H1 (cell line): ENCODE results near the gene MS4A15. TPM values are rescaled to one million over a fixed set of nuclear protein-coding genes. Genes with fewer than 3 reads are reported as not detected.

Experiments used
- CTCF ChIA-PET: fragments of 300-600 bp; sonication (Branson Sonifier 250); formaldehyde crosslinking; loops from one replicate; lab custom pipeline; 2021; ENCODE audit not compliant: partially characterized antibody; lab: Charles Lee
- POLR2A ChIA-PET: fragments of 300-600 bp; sonication (Branson Sonifier 250); formaldehyde crosslinking; loops from one replicate; lab custom pipeline; 2021; ENCODE audit warnings: inconsistent platforms; ENCODE audit not compliant: partially characterized antibody; lab: Charles Lee
- DNase-seq, 2 experiments: peaks; one replicate each; pipeline versions ENCODE4 v3.0.0 to v3.0.0-alpha.2; 2010 to 2022; ENCODE audit warnings: low spot score in 2 of 2, low read depth in 1 of 2, mixed read lengths in 1 of 2
- FAIRE-seq: peaks from 2 replicates; lab custom pipeline; 2011; peaks lifted over from hg19 to GRCh38; lab: Jason Lieb, UNC
- H2AFZ ChIP-seq: 2 replicates; pipeline ENCODE4 v1.8.1; 2012; ENCODE audit warnings: low read length, inconsistent platforms
- H2AK5ac ChIP-seq: 2 replicates; pipeline ENCODE4 v1.6.1; 2013; ENCODE audit warnings: low read depth, low read length
- H2BK120ac ChIP-seq: replicated peaks from 2 replicates; pipeline ENCODE3; 2013; ENCODE audit warnings: low read depth, low read length, inconsistent platforms
- H2BK12ac ChIP-seq: 2 replicates; pipeline ENCODE4 v1.6.1; 2013; ENCODE audit warnings: low read depth, low read length
- H2BK15ac ChIP-seq: 2 replicates; pipeline ENCODE4 v1.6.1; 2013; ENCODE audit warnings: low read length
- H2BK20ac ChIP-seq: 2 replicates; pipeline ENCODE4 v1.6.1; 2013; ENCODE audit warnings: low read length
- H2BK5ac ChIP-seq: 2 replicates; pipeline ENCODE4 v1.6.1; 2013; ENCODE audit warnings: low read depth, low read length
- H3K14ac ChIP-seq: 2 replicates; pipeline ENCODE4 v1.6.1; 2013; ENCODE audit warnings: inconsistent platforms; ENCODE audit not compliant: insufficient read length
- H3K18ac ChIP-seq: 2 replicates; pipeline ENCODE4 v1.6.1; 2013; ENCODE audit warnings: low read length; ENCODE audit errors: extremely low read depth
- H3K23ac ChIP-seq: 2 replicates; pipeline ENCODE4 v1.6.1; 2013; ENCODE audit warnings: inconsistent platforms; ENCODE audit not compliant: insufficient read length
- H3K23me2 ChIP-seq: 2 replicates; pipeline ENCODE4 v1.6.1; 2013; ENCODE audit warnings: low read depth, low read length
- H3K27ac ChIP-seq: 2 replicates; pipeline ENCODE4 v1.6.1; 2011; ENCODE audit warnings: low read depth, low read length, inconsistent platforms
- H3K27me3 ChIP-seq, 4 experiments: replicated peaks in 1 of 4; 1 replicate in 1 of 4; 2 replicates in 3 of 4; pipeline versions ENCODE4 v1.6.1 to v1.8.1; 2011 to 2013; ENCODE audit warnings: low read length in 3 of 4, mild to moderate bottlenecking in 3 of 4, inconsistent platforms in 2 of 4, mixed read lengths in 2 of 4, moderate library complexity in 1 of 4; ENCODE audit not compliant: control insufficient read depth in 3 of 4, insufficient read depth in 3 of 4; ENCODE audit errors: extremely low read depth in 1 of 4
- H3K36me3 ChIP-seq, 4 experiments: 2 replicates each; pipeline versions ENCODE4 v1.6.1 to v1.8.1; 2011 to 2013; ENCODE audit warnings: mild to moderate bottlenecking in 4 of 4, low read length in 3 of 4, moderate library complexity in 2 of 4, control low read depth in 1 of 4, inconsistent platforms in 1 of 4; ENCODE audit not compliant: insufficient read depth in 4 of 4, control insufficient read depth in 2 of 4
- H3K4ac ChIP-seq: replicated peaks from 2 replicates; pipeline ENCODE3; 2013; ENCODE audit warnings: low read length, low read depth, mixed read lengths, inconsistent platforms; ENCODE audit not compliant: insufficient read length
- H3K4me1 ChIP-seq, 4 experiments: replicated peaks in 1 of 4; 1 replicate in 1 of 4; 2 replicates in 3 of 4; pipeline versions ENCODE4 v1.6.1 to v1.8.1; 2011 to 2013; ENCODE audit warnings: low read length in 3 of 4, inconsistent platforms in 2 of 4, mixed read lengths in 1 of 4; ENCODE audit not compliant: insufficient read depth in 4 of 4, control insufficient read depth in 3 of 4
- H3K4me2 ChIP-seq, 2 experiments: 2 replicates each; pipeline versions ENCODE4 v1.6.1 to v1.8.1; 2011 to 2013; ENCODE audit warnings: low read depth in 2 of 2, low read length in 2 of 2, control low read depth in 1 of 2, inconsistent platforms in 1 of 2, mild to moderate bottlenecking in 1 of 2; ENCODE audit not compliant: insufficient read depth in 1 of 2
- H3K4me3 ChIP-seq, 4 experiments: fragments of 200-600, 300-600 bp in 1 of 4; sonication (generic), shearing (Covaris generic), sonication (Bioruptor Twin) in 1 of 4; 2 replicates each; pipeline versions ENCODE4 v1.5.1 to v1.8.1; 2011 to 2016; ENCODE audit warnings: low read length in 4 of 4, low read depth in 3 of 4, control low read depth in 2 of 4, inconsistent platforms in 2 of 4, mild to moderate bottlenecking in 2 of 4, mixed read lengths in 1 of 4, moderate library complexity in 1 of 4; ENCODE audit not compliant: insufficient read depth in 2 of 4; ENCODE audit errors: extremely low read depth in 1 of 4
- H3K56ac ChIP-seq: replicated peaks from 2 replicates; pipeline ENCODE3; 2013; ENCODE audit warnings: low read depth, mild to moderate bottlenecking, mixed read lengths, low read length, inconsistent platforms; ENCODE audit not compliant: insufficient read length
- H3K79me1 ChIP-seq: 2 replicates; pipeline ENCODE4 v1.6.1; 2013; ENCODE audit warnings: low read depth, low read length, control low read depth
- H3K79me2 ChIP-seq, 2 experiments: 2 replicates each; pipeline versions ENCODE4 v1.6.1 to v1.8.1; 2012 to 2013; ENCODE audit warnings: low read length in 2 of 2, mild to moderate bottlenecking in 2 of 2, inconsistent platforms in 1 of 2; ENCODE audit not compliant: insufficient read depth in 2 of 2, control insufficient read depth in 1 of 2
- H3K9ac ChIP-seq, 4 experiments: replicated peaks in 1 of 4; 1 replicate in 1 of 4; 2 replicates in 3 of 4; pipeline versions ENCODE4 v1.6.1 to v1.8.1; 2011 to 2013; ENCODE audit warnings: low read depth in 3 of 4, low read length in 3 of 4, control low read depth in 2 of 4, mild to moderate bottlenecking in 2 of 4, moderate library complexity in 2 of 4, inconsistent platforms in 1 of 4; ENCODE audit errors: extremely low read depth in 1 of 4
- H3K9me3 ChIP-seq, 2 experiments: 2 replicates each; pipeline versions ENCODE4 v1.6.1 to v1.8.1; 2012 to 2013; ENCODE audit warnings: mild to moderate bottlenecking in 2 of 2, moderate library complexity in 2 of 2, control low read depth in 1 of 2, inconsistent platforms in 1 of 2, low read depth in 1 of 2, low read length in 1 of 2, mixed read lengths in 1 of 2; ENCODE audit not compliant: insufficient read depth in 2 of 2
- H4K20me1 ChIP-seq, 2 experiments: replicated peaks in 1 of 2; 2 replicates each; pipeline versions ENCODE3 to v1.8.1; 2011 to 2013; ENCODE audit warnings: inconsistent platforms in 2 of 2, low read length in 2 of 2, mild to moderate bottlenecking in 1 of 2; ENCODE audit not compliant: insufficient read depth in 2 of 2, control insufficient read depth in 1 of 2
- H4K5ac ChIP-seq: 2 replicates; pipeline ENCODE4 v1.6.1; 2013; ENCODE audit warnings: low read length, low read depth, mixed read lengths, inconsistent platforms; ENCODE audit not compliant: insufficient read length
- H4K8ac ChIP-seq: 2 replicates; pipeline ENCODE4 v1.8.0; 2013; ENCODE audit warnings: mild to moderate bottlenecking, moderate library complexity, low read length, inconsistent platforms; ENCODE audit not compliant: insufficient read depth; ENCODE audit errors: extremely low read depth
- H4K91ac ChIP-seq: replicated peaks from 2 replicates; pipeline ENCODE3; 2013; ENCODE audit warnings: low read length, mixed read lengths, inconsistent platforms; ENCODE audit not compliant: insufficient read length
- GABPA ChIP-seq: IDR thresholded peaks from 2 replicates; pipeline ENCODE4 v1.6.1; 2011; ENCODE audit warnings: mild to moderate bottlenecking, low read length, moderate library complexity, borderline replicate concordance; ENCODE audit not compliant: insufficient read depth
- HDAC6 ChIP-seq: IDR thresholded peaks from one replicate; pipeline ENCODE4 v1.7.1; 2012; ENCODE audit warnings: low read depth, mild to moderate bottlenecking, inconsistent platforms, low read length, moderate library complexity
- WGBS, 2 experiments: shearing (Covaris generic) in 1 of 2; methylation state at CpG; one replicate each; pipeline versions ENCODE4 v1.1.6 to v1.1.7; 2013 to 2015; ENCODE audit warnings: low lambda C conversion rate in 2 of 2, mixed read lengths in 2 of 2, inconsistent platforms in 1 of 2, low coverage in 1 of 2, missing lambda C conversion rate in 1 of 2; ENCODE audit not compliant: insufficient replicate concordance in 2 of 2, insufficient coverage in 1 of 2, insufficient read length in 1 of 2; ENCODE audit errors: extremely low coverage in 1 of 2, missing lambda C conversion rate in 1 of 2; 5-methylcytosine and 5-hydroxymethylcytosine counted together
- polyA plus RNA-seq, 7 experiments: library from polyadenylated mRNA; depleted of rRNA in 3 of 7; stranded (reverse) in 5 of 7; unstranded in 2 of 7; fragments of >200 nt in 5 of 7; fragments of 200-250 nt in 2 of 7; gene quantifications; 1 replicate in 5 of 7; 2 replicates in 1 of 7; 4 replicates in 1 of 7; pipeline versions ENCODE4 v1.2.1 to v1.2.3, GENCODE V29; 2011 to 2013; ENCODE audit warnings: missing spikeins in 2 of 7, mixed read lengths in 2 of 7
- total RNA-seq: library from RNA; stranded (reverse); fragmentation: NEBNext Ultra II Directional; extraction: Animal tissue kit (Norgen Biotek cat#: 25700); gene quantifications from 2 replicates; pipeline ENCODE4 v1.2.1, GENCODE V29; 2021

MS4A15 gene
- total and polyA plus RNA-seq, 2 of the 8 experiments (the other 6 are each of a cell fraction or from before 2014, with no cell fraction given) = 0.15 to 0.17 TPM

DNA sequence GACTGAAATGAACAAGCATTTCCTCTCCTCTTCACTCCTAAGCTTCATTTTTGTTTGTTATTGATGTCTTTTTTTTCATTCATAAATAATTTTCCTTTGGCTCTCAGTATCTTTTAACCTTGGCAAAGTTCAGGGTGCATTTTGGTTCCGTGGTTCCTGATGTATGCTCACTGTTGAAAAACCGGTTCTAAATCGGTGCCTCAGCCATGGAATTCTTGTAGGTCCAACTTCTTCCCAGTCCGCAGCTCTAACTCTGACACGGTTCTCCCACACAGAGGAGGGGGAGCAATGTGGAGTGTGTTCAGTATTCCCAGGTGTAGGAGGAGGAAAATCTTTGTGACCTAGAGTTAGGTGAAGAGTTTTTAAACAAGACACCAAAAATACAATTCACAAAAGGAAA lies 12.6 kb upstream of the MS4A15 start:
- no peak overlapping the region for H3K18ac ChIP-seq
- DNase-seq (no peak), FAIRE-seq (no peak)
- no peak overlapping the region for H2BK120ac ChIP-seq
- H3K4me2 ChIP-seq = no peak overlapping the region
- no peak overlapping the region for H4K8ac ChIP-seq
- 97% methylated on average over 5 of the region's 5 CpGs; no CpG with 5 or more reads in 1 of the 2 experiments for WGBS, 2 experiments
- H3K14ac ChIP-seq = no peak overlapping the region
- no peak overlapping the region for H2BK15ac ChIP-seq
- no peak overlapping the region for H2AFZ ChIP-seq
- CTCF ChIA-PET = interaction anchor here (0.7 to 2.0 kb wide), 7 partner anchors 10 to 479 kb away, joined by 3 to 10 read pairs (median 4); partner anchors contain the start of gene MS4A15
- H3K27me3 ChIP-seq = no peaks in the 10 kb centered on the region
- no peak overlapping the region for H2BK12ac ChIP-seq
- no peaks in the 10 kb centered on the region for H3K4me1 ChIP-seq
- no peaks in the 10 kb centered on the region for H3K79me2 ChIP-seq
- H3K79me1 ChIP-seq = no peaks in the 10 kb centered on the region
- H2AK5ac ChIP-seq = no peak overlapping the region
- no peak overlapping the region for H3K4ac ChIP-seq
- no peak overlapping the region for H3K9ac ChIP-seq
- H2BK20ac ChIP-seq = no peak overlapping the region
- H3K27ac ChIP-seq = no peak overlapping the region
- H3K23ac ChIP-seq = no peak overlapping the region
- no peaks in the 10 kb centered on the region for H3K23me2 ChIP-seq
- TF ChIP-seq GABPA = no peak
- TF ChIP-seq HDAC6 = no peak
- POLR2A ChIA-PET = no interaction called here
- peaks cover 0 to 4% of the 10 kb centered on the region in 2 experiments for H4K20me1 ChIP-seq
- H4K5ac ChIP-seq = no peak overlapping the region
- H3K4me3 ChIP-seq = no peak overlapping the region
- H4K91ac ChIP-seq = no peak overlapping the region
- H3K9me3 ChIP-seq = peaks cover 0 to 3% of the 10 kb centered on the region in 2 experiments; a peak in 1 of 4 replicates
- no peak overlapping the region for H3K56ac ChIP-seq
- no peaks in the 10 kb centered on the region for H3K36me3 ChIP-seq
- H2BK5ac ChIP-seq = no peak overlapping the region
